Prostate gland (tissue), 2 donors: ENCODE measurements around the gene ZSCAN10. TPM values are rescaled to one million over a fixed set of nuclear protein-coding genes. Genes with fewer than 3 reads are reported as not detected.

Experiments used
- DNase-seq: peaks from one replicate; pipeline ENCODE4 v3.0.0-alpha.2; 2019; ENCODE audit warnings: low spot score
- H3K27ac ChIP-seq, 2 donors: fragments of 200-600 bp; sonication (generic); 2 replicates each; pipeline ENCODE4 v1.5.1; 2017 to 2019
- H3K27me3 ChIP-seq: fragments of 200-600 bp; sonication (generic); replicated peaks from 2 replicates; pipeline ENCODE4 v1.5.1; 2019; ENCODE audit not compliant: insufficient read depth
- H3K36me3 ChIP-seq, 2 donors: fragments of 200-600 bp; sonication (generic); 1 replicate in 1 of 2; 2 replicates in 1 of 2; pipeline versions ENCODE4 v1.5.1 to v1.8.1; 2017 to 2019
- H3K4me1 ChIP-seq: fragments of 200-600 bp; sonication (generic); replicated peaks from 2 replicates; pipeline ENCODE4 v1.5.1; 2019
- H3K4me3 ChIP-seq, 2 donors: fragments of 200-600 bp; sonication (generic); 2 replicates each; pipeline ENCODE4 v1.5.1; 2017 to 2019
- H3K9me3 ChIP-seq: fragments of 200-600 bp; sonication (generic); 2 replicates; pipeline ENCODE4 v1.5.1; 2017
- POLR2A ChIP-seq: fragments of 450-650 bp; IDR thresholded peaks from one replicate; pipeline ENCODE4 v1.6.1; 2016; ENCODE audit warnings: antibody characterized with exemption, mild to moderate bottlenecking
- POLR2AphosphoS5 ChIP-seq: sonication (generic); formaldehyde crosslinking; IDR thresholded peaks from one replicate; pipeline ENCODE4 v1.6.1; 2017; ENCODE audit warnings: antibody characterized with exemption
- WGBS: methylation state at CpG from one replicate; pipeline ENCODE4 v1.1.5; 2018; 5-methylcytosine and 5-hydroxymethylcytosine counted together
- intact Hi-C: fragments of 100-400 bp; cut with DNase I; formaldehyde crosslinking; loops from one replicate; pipeline ENCODE4 v1.14.2; 2022
- total RNA-seq, 2 donors: library from RNA; depleted of rRNA; stranded (reverse); fragments of >200 nt; gene quantifications; one replicate each; pipeline ENCODE4 v1.1.0, GENCODE V29; 2016
- TF ChIP-seq, protein P1 (sequence below), 4 experiments: fragments of 200-600 bp in 2 of 4; fragments of 450-650 bp in 2 of 4; sonication (generic) in 2 of 4; IDR thresholded peaks; 1 replicate in 3 of 4; 2 replicates in 1 of 4; pipeline ENCODE4 v1.5.1; 2016 to 2019; ENCODE audit warnings: antibody characterized with exemption in 4 of 4, mild to moderate bottlenecking in 2 of 4, moderate library complexity in 2 of 4

The ZSCAN10 gene
- total RNA-seq, 2 donors from 2014 or later = 0.57 TPM; not detected in 1

DNA sequence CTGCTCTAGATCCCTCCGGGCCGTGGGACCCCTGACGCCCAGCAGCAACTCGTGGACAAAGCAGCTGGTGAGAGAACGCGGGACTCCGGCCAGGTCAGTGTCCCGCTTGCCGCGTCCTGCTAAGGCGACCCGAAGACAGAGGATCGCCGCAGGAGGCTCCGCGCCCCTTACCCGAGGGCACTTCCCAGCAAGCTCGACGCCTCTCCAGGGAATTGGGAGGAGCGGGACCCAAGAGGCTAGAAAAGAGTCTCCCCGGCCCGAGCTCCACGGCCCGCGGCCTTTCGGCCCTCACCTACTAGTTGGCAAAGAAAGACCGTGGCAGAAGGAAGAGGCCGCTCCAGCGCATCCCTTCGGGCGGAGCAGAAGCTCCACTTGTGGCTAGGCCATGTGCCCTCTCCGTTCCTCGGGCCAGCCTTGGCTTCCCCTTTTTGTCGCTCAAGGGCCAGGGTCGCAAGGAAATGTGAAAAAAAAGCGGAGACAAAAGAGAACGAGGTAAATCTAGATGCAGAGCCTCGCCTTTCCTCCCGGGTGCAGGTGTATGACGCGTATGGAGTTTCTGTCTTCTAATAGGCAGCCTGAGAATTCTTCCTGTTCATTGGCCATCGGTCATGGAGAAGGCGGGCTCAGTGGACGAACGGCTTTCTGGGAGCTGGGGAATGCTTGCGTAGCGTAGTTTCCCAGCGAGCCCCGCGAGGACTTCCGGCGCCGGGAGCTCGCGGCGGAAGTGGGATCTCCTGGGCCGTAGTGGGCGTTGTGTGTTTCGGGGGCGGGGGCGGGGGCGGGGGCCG lies 35.4 kb upstream of the ZSCAN10 start, which contains the start of gene ZNF213:
Gene ZNF213 (plus strand): TSS at position 692 of the 788 bp plus-strand sequence. CDS start 2,252 bp downstream, outside the sequence.
- peak; percentile 95 for DNase-seq
- no peaks in the 10 kb centered on the region for H3K36me3 ChIP-seq
- TF ChIP-seq, protein P1, sequence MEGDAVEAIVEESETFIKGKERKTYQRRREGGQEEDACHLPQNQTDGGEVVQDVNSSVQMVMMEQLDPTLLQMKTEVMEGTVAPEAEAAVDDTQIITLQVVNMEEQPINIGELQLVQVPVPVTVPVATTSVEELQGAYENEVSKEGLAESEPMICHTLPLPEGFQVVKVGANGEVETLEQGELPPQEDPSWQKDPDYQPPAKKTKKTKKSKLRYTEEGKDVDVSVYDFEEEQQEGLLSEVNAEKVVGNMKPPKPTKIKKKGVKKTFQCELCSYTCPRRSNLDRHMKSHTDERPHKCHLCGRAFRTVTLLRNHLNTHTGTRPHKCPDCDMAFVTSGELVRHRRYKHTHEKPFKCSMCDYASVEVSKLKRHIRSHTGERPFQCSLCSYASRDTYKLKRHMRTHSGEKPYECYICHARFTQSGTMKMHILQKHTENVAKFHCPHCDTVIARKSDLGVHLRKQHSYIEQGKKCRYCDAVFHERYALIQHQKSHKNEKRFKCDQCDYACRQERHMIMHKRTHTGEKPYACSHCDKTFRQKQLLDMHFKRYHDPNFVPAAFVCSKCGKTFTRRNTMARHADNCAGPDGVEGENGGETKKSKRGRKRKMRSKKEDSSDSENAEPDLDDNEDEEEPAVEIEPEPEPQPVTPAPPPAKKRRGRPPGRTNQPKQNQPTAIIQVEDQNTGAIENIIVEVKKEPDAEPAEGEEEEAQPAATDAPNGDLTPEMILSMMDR (IDR thresholded peaks at IDR 0.05) = peak in 1 of 4 experiments; percentile 35
- TF ChIP-seq POLR2AphosphoS5 (peak; percentile 98), POLR2A (peak; percentile 89)
- H3K4me3 ChIP-seq = peak within 1 kb of the TSS; percentile 58 to 85
- no peaks in the 10 kb centered on the region for H3K27me3 ChIP-seq
- under 1% methylated on average over 63 of the region's 63 CpGs for WGBS
- H3K4me1 ChIP-seq = no peaks in the 10 kb centered on the region
- intact Hi-C loops = no loop called here
- H3K27ac ChIP-seq = peak within 1 kb of the TSS; percentile 79 to 93
- H3K9me3 ChIP-seq = no peaks in the 10 kb centered on the region

DNA sequence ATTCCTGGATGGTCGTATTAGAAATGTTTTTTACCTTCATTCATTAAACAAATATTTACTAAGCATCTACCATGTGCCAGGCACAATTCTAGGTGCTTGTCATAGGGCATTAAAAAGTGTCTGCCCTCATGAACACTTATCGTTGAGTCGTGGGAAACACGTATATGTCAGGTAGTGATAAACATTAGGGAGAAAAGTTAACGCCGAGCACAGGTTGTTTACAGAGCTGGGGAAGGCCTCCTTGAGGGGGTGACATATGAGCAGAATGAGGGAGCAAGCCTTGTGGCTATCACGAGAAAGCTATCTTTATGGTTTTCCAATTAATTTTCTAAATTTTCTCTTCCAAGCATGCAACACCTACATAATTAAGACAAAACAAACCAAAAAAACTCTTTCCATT lies 34.8 kb upstream of the ZSCAN10 start:
- TF ChIP-seq, protein P1 (IDR thresholded peaks at IDR 0.05) = no peak
- no peak for TF ChIP-seq POLR2A
- no peak for TF ChIP-seq POLR2AphosphoS5
- no peaks in the 10 kb centered on the region for H3K36me3 ChIP-seq
- no peak for DNase-seq
- peak overlapping the region; percentile 79 to 93 for H3K27ac ChIP-seq
- intact Hi-C loops = no loop called here
- peaks cover 4% of the 10 kb centered on the region for H3K4me1 ChIP-seq
- 6% methylated on average over 7 of the region's 7 CpGs for WGBS
- no peaks in the 10 kb centered on the region for H3K9me3 ChIP-seq
- H3K4me3 ChIP-seq = peak overlapping the region; percentile 58 to 85
- no peaks in the 10 kb centered on the region for H3K27me3 ChIP-seq

DNA sequence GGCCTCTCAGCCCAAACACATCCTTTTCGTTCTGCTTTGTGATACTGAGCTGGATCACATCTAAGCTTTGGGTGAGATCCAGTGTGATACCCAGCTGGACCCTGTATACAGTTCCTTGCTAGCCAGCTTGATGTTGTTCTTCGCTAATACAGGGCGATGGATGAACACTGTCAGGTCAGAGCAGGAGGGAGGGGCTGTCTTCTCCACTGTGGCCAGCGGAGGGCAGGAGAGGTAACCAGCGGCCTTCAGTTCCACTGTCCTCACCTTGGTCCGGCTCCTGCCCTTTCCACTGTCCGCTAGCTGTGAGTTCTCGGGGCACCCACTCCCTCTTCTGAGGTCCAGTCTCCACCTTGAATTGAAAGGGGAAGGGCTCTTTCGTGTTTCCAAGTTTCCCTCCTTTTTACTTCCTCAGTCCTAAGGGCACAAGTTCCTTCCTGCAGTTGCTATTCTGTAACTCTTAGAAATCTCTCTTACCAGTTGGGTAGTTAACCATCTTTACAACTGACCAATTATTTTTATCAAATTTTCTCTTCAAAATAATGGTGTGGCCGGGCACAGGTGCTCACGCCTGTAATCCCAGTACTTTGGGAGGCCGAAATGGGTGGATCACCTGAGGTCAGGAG lies 32.8 kb upstream of the ZSCAN10 start:
- no peaks in the 10 kb centered on the region for H3K27me3 ChIP-seq
- DNase-seq = no peak
- peaks cover 4% of the 10 kb centered on the region for H3K4me1 ChIP-seq
- no peaks in the 10 kb centered on the region for H3K36me3 ChIP-seq
- no peak for TF ChIP-seq POLR2A
- TF ChIP-seq, protein P1 (IDR thresholded peaks at IDR 0.05) = peak in 1 of 4 experiments; percentile 47
- 68% methylated on average over 12 of the region's 12 CpGs for WGBS
- no peak overlapping the region for H3K4me3 ChIP-seq
- no peak overlapping the region for H3K27ac ChIP-seq
- intact Hi-C loops = no loop called here
- H3K9me3 ChIP-seq = no peaks in the 10 kb centered on the region

DNA sequence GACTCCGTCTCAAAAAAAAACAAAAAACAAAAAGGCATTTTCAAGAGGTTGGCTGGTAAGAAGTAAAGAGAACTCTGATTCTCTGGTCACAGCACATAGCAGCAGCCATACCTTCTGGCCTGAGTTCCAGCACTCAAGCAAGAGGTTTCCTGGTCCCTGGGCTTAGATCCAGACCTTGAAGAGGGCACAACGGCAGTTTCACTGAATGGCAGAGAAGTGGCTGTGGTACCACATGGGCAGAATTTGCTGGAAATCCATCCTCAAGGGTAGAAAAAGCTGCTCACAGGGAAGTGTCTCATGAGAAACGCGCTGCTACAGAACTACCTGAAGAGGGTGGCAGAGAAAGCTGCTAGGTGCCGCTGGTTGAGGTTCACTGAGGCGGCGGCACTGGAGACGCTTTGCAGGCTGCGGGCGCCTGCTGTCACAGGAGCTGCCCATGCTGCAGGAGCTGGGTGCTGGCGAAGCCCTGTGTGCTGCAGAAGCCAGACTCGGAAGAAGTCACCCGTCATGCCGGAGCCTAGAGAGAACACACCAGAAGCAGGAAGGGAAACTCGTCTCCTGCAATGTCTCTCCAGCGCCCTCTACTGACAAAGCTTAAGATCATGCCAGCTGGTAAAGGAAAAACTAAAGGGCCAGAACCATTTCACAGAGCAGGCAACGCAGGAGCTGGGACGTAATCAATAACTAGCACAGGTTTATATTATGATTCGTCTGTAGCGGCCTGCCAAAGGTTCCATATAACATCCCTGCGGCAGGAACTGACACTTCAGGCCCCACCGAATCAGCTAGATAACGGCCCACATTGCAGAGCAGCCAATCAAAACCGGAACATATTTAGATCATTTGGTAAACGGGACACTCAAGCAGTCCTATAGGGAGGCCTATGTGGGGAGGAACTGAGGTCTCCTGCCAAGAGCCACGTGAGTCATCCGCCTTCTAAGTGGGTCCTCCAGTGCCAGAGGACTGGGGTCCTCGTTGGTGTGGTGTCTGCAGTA lies 30.3 kb upstream of the ZSCAN10 start:
- Histone ChIP-seq H3K9me3 (no peaks in the 10 kb centered on the region), H3K4me1 (peaks cover 4% of the 10 kb centered on the region), H3K36me3 (no peaks in the 10 kb centered on the region), H3K27me3 (no peaks in the 10 kb centered on the region), H3K4me3 (peak overlapping the region; percentile 17 to 35), H3K27ac (peak overlapping the region; percentile 46 to 55)
- DNase-seq = peak; percentile 76
- 17% methylated on average over 28 of the region's 28 CpGs for WGBS
- TF ChIP-seq POLR2AphosphoS5 (peak; percentile 83), POLR2A (no peak)
- TF ChIP-seq, protein P1 (IDR thresholded peaks at IDR 0.05) = peak; percentile 75 to 90 (median 84)
- intact Hi-C loops = loop anchor here (5.0 kb wide), 1 partner anchor 72 kb away; no protein-coding TSS in a partner anchor
